Right lobe of liver (tissue), 4 donors: ENCODE data around the gene PTPRD.

ENCODE experiments used
- POLR2A ChIP-seq: fragments of 450-650 bp; IDR thresholded peaks from one replicate; pipeline ENCODE4 v1.6.1; 2017; ENCODE audit warnings: antibody characterized with exemption, mild to moderate bottlenecking
- TF ChIP-seq, protein P1 (sequence below), 4 donors: fragments of 200-600 bp in 3 of 4; fragments of 450-650 bp in 1 of 4; IDR thresholded peaks; one replicate each; pipeline versions ENCODE4 v1.5.1 to v1.8.0; 2016 to 2022; ENCODE audit warnings: antibody characterized with exemption in 4 of 4, mild to moderate bottlenecking in 2 of 4
- donor health status: DM: no; HTN: no; CAD: no.
- donor health status: DM: no; HTN: no; CAD: no.
- donor health status: DM: no; HTN: yes; CAD: no.

DNA sequence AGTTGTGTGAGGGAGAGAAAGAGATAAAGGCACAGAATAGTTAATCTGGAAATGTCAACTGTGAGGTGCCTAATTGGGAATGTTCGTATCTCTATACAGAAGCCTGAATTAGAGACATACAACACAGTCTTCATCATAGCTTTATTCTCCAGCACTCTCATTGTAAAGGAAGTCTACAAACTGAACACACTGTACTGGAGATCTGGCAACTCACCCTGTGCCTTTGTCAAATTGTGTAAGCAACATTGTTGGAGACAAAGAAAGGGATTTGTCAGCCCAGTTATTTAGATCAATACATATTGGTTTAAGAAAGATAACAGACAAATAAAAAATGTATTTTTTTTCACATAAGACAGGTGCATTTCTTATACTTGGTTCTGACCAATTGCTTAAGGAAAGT is 1980.3 kb downstream of the PTPRD start:
- TF ChIP-seq, protein P1, sequence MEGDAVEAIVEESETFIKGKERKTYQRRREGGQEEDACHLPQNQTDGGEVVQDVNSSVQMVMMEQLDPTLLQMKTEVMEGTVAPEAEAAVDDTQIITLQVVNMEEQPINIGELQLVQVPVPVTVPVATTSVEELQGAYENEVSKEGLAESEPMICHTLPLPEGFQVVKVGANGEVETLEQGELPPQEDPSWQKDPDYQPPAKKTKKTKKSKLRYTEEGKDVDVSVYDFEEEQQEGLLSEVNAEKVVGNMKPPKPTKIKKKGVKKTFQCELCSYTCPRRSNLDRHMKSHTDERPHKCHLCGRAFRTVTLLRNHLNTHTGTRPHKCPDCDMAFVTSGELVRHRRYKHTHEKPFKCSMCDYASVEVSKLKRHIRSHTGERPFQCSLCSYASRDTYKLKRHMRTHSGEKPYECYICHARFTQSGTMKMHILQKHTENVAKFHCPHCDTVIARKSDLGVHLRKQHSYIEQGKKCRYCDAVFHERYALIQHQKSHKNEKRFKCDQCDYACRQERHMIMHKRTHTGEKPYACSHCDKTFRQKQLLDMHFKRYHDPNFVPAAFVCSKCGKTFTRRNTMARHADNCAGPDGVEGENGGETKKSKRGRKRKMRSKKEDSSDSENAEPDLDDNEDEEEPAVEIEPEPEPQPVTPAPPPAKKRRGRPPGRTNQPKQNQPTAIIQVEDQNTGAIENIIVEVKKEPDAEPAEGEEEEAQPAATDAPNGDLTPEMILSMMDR (IDR thresholded peaks at IDR 0.05): no peak
- no peak for TF ChIP-seq POLR2A
